Body of pancreas (tissue), 4 donors: ENCODE measurements around the gene TMCO1.

Source experiments
- POLR2A ChIP-seq, 3 donors: fragments of 450-650 bp; IDR thresholded peaks; one replicate each; pipeline ENCODE4 v1.6.1; 2016; ENCODE audit warnings: antibody characterized with exemption in 3 of 3, mild to moderate bottlenecking in 2 of 3
- TF ChIP-seq, protein P1 (sequence below), 7 experiments: fragments of 450-650 bp in 4 of 7; fragments of 200-600 bp in 3 of 7; sonication (generic) in 3 of 7; IDR thresholded peaks; one replicate each; pipeline ENCODE4 v1.5.1; 2016 to 2019; ENCODE audit warnings: antibody characterized with exemption in 7 of 7

DNA sequence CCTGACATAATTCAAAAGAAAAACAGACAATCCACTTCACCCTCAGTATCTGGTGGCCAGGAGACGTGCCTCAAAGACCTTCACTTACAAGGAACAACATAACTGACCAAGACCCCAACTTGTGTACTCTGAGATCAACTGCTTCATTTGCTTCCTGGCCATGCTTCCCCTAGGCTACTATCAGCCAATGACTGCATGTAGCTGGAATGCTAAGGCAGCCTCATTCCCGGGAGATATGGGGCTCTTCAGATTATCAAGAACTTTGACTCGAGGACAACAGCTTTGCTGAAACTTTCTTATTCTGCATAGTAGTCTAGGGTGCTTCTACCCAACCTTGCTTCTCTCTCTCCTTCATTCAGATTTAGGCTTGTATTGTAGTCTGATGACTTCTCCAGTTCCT lies 47.1 kb upstream of the TMCO1 start:
- TF ChIP-seq, protein P1, sequence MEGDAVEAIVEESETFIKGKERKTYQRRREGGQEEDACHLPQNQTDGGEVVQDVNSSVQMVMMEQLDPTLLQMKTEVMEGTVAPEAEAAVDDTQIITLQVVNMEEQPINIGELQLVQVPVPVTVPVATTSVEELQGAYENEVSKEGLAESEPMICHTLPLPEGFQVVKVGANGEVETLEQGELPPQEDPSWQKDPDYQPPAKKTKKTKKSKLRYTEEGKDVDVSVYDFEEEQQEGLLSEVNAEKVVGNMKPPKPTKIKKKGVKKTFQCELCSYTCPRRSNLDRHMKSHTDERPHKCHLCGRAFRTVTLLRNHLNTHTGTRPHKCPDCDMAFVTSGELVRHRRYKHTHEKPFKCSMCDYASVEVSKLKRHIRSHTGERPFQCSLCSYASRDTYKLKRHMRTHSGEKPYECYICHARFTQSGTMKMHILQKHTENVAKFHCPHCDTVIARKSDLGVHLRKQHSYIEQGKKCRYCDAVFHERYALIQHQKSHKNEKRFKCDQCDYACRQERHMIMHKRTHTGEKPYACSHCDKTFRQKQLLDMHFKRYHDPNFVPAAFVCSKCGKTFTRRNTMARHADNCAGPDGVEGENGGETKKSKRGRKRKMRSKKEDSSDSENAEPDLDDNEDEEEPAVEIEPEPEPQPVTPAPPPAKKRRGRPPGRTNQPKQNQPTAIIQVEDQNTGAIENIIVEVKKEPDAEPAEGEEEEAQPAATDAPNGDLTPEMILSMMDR (IDR thresholded peaks at IDR 0.05): no peak
- TF ChIP-seq POLR2A (IDR thresholded peaks at IDR 0.05): no peak
